ENCODE measurements around the gene ZBED4. TPM values are rescaled to one million over a fixed set of nuclear protein-coding genes. Genes with fewer than 3 reads are reported as not detected.
A peak's percentile ranks its signal among the peaks of the same experiment; 100 is the strongest.

ZBED4 gene
- total and polyA plus RNA-seq, 2 of the 13 experiments (the other 11 are each of a cell fraction or from before 2014, with no cell fraction given) = 5.4 to 9.6 TPM

DNA sequence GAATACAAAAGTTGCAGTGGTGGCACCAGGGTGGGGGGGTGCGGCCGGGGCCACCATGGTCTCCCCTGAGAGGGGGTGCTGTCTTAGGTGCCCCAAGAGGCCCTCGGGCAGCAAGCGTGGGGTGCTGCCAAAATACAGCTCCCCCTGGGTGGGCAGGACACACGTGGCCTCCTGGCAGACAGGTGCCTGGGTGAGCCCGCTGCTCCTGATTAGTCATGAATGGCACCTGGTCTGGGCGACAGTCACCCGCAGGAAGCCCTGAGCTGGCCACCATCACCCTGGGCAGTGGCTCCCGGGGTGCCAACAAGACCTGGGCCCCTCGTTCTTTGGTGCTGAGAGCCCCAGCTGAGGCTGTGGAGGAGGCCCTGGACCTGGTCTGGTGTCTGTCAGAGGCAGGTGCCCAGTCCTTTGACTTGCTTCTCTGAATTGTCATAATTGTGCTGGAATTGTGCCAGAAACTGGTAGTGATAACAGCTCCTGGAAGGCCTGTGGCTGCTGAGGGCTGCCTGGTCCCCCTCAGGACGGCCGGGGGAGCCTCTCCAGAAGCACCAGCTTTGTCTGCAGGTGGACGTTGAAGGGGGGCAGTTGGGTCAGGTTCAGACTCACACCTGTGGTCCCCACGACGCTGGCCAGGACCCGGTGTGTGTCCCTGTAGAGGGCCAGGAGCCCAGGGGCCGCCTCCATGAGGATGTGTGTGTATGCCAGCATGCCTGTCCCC is 49.8 kb downstream of the ZBED4 start:
- no peaks in the 10 kb centered on the region for H3K27me3 ChIP-seq (ENCODE audit: control insufficient read depth in 1 of 2, insufficient read depth in 2 of 2, low read length in 2 of 2)
- no peaks in the 10 kb centered on the region for H3K9me3 ChIP-seq (ENCODE audit: low read length)
- H3K36me3 ChIP-seq (replicated peaks in 1 of 2; ENCODE audit: control insufficient read depth in 1 of 2, insufficient read depth in 2 of 2, low read length in 2 of 2) = peaks cover 7 to 29% of the 10 kb centered on the region in 2 experiments; a peak in 4 of 5 replicates
- intact Hi-C loops (cut with micrococcal nuclease; ENCODE audit: unreplicated experiment) = no loop called here
- H2AFZ ChIP-seq (ENCODE audit: low read length) = no peak overlapping the region
- H3K4me1 ChIP-seq (ENCODE audit: insufficient read depth, low read length) = no peaks in the 10 kb centered on the region
- CTCF ChIA-PET (ENCODE audit: low intra/inter-chr PET ratio, low total read pairs) = no interaction called here
- H3K27ac ChIP-seq (ENCODE audit: extremely low read length, insufficient read depth, low read length) = no peak overlapping the region
- no peaks in the 10 kb centered on the region for H3K79me2 ChIP-seq (ENCODE audit: insufficient read depth, low read length)
- no TSS peak for BruUV-seq (replicated peaks)
- POLR2A ChIA-PET = interaction anchor here (0.8 kb wide), 1 partner anchor 48 kb away, joined by 3 read pairs; no protein-coding TSS in a partner anchor
- in situ Hi-C loops (cut with HindIII; ENCODE audit: extremely low pct_ligation_motif_present, low pct_unique_long_range_greater_than_20kb) = no loop called here
- H4K20me1 ChIP-seq (ENCODE audit: insufficient read depth, low read length) = peaks cover 3% of the 10 kb centered on the region; the same call in 1 of the 2 replicates
- FAIRE-seq (no peak), DNase-seq (ENCODE audit: low spot score) (no peak), ATAC-seq (no peak)
- H3K4me2 ChIP-seq (ENCODE audit: low read depth, low read length) = no peak overlapping the region
- no peak for TF ChIP-seq JDP2 (CRISPR knock-in tag; IDR thresholded peaks at IDR 0.05; ENCODE audit: borderline replicate concordance)
- TF ChIP-seq AGO2 (optimal IDR thresholded peaks at IDR 0.05; ENCODE audit: low read depth, low read length) = peak; percentile 61
- no peak for TF ChIP-seq ARNT (IDR thresholded peaks at IDR 0.05)
- TF ChIP-seq ZSCAN31 (CRISPR knock-in tag; IDR thresholded peaks at IDR 0.05; ENCODE audit: low read depth) = no peak
- H3K9ac ChIP-seq (ENCODE audit: insufficient read depth, low read depth, low read length) = no peak overlapping the region
- no peak overlapping the region for H3K4me3 ChIP-seq (replicated peaks in 1 of 3; ENCODE audit: insufficient read depth in 1 of 3, low read depth in 2 of 3, low read length in 3 of 3)
- WGBS (ENCODE audit: low lambda C conversion rate) = 98% methylated on average over 4 of the region's 17 CpGs

DNA sequence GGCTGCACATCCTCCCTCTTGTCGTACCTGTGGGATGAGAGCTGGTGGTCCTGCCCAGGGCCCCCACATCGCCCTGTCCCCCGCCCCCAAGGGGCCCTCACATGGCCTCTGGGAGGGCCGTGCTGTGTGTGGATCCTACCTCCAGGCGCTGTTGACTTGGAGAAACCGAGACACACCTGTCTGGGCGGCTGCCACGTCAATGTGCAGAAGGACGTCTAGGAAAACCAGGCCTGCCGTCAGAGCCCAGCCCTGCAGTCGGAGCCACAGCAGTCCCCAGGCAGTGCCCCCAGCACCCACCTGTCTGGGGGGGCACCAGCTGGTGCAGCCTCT is 50.4 kb downstream of the ZBED4 start:
- intact Hi-C loops (cut with micrococcal nuclease; ENCODE audit: unreplicated experiment) = no loop called here
- FAIRE-seq = no peak
- BruUV-seq (replicated peaks) = no TSS peak
- no peak overlapping the region for H3K9ac ChIP-seq (ENCODE audit: insufficient read depth, low read depth, low read length)
- CTCF ChIA-PET (ENCODE audit: low intra/inter-chr PET ratio, low total read pairs) = no interaction called here
- POLR2A ChIA-PET = interaction anchor here (0.8 kb wide), 1 partner anchor 48 kb away, joined by 3 read pairs; no protein-coding TSS in a partner anchor
- H3K4me1 ChIP-seq (ENCODE audit: insufficient read depth, low read length) = no peaks in the 10 kb centered on the region
- no peak overlapping the region for H3K27ac ChIP-seq (ENCODE audit: extremely low read length, insufficient read depth, low read length)
- H3K36me3 ChIP-seq (replicated peaks in 1 of 2; ENCODE audit: control insufficient read depth in 1 of 2, insufficient read depth in 2 of 2, low read length in 2 of 2) = peaks cover 7 to 29% of the 10 kb centered on the region in 2 experiments; a peak in 4 of 5 replicates
- H3K4me3 ChIP-seq (replicated peaks in 1 of 3; ENCODE audit: insufficient read depth in 1 of 3, low read depth in 2 of 3, low read length in 3 of 3) = no peak overlapping the region
- H3K79me2 ChIP-seq (ENCODE audit: insufficient read depth, low read length) = no peaks in the 10 kb centered on the region
- H4K20me1 ChIP-seq (ENCODE audit: insufficient read depth, low read length) = peaks cover 3% of the 10 kb centered on the region; the same call in 1 of the 2 replicates
- no peak for DNase-seq (ENCODE audit: low spot score)
- in situ Hi-C loops (cut with HindIII; ENCODE audit: extremely low pct_ligation_motif_present, low pct_unique_long_range_greater_than_20kb) = no loop called here
- no peaks in the 10 kb centered on the region for H3K27me3 ChIP-seq (ENCODE audit: control insufficient read depth in 1 of 2, insufficient read depth in 2 of 2, low read length in 2 of 2)
- no peaks in the 10 kb centered on the region for H3K9me3 ChIP-seq (ENCODE audit: low read length)
- H2AFZ ChIP-seq (ENCODE audit: low read length) = no peak overlapping the region
- TF ChIP-seq AGO2 (optimal IDR thresholded peaks at IDR 0.05; ENCODE audit: low read depth, low read length) (peak; percentile 28), RBFOX2 (IDR thresholded peaks at IDR 0.05; ENCODE audit: low read depth, low read length) (no peak), TGIF2 (CRISPR knock-in tag; IDR thresholded peaks at IDR 0.05) (no peak), MYNN (CRISPR knock-in tag; IDR thresholded peaks at IDR 0.05; ENCODE audit: low read depth) (no peak)
- 100% methylated on average over 2 of the region's 11 CpGs for WGBS (ENCODE audit: low lambda C conversion rate)
- ATAC-seq = no peak
- H3K4me2 ChIP-seq (ENCODE audit: low read depth, low read length) = no peak overlapping the region

Data from HepG2 (cell line).